Activated CD4-positive, alpha-beta T cell treated with anti-CD3 and anti-CD28 coated beads, Interleukin-2, amount 10 ng/mL, durations not matched to agents 7 days and 5 days (primary cell): ENCODE results near the gene ATP6V1B1. TPM values are rescaled to one million over a fixed set of nuclear protein-coding genes. Genes with fewer than 3 reads are reported as not detected.

Experiments
- CTCF ChIA-PET: fragments of 350-600 bp; sonication (Branson Sonifier 250); formaldehyde crosslinking; loops from one replicate; lab custom pipeline; 2021; ENCODE audit warnings: antibody characterized with exemption; lab: Charles Lee
- POLR2A ChIA-PET: fragments of 350-600 bp; sonication (Branson Sonifier 250); formaldehyde crosslinking; loops from one replicate; lab custom pipeline; 2021; ENCODE audit warnings: antibody characterized with exemption; lab: Charles Lee
- DNase-seq: peaks from one replicate; pipeline ENCODE4 v3.0.0-alpha.2; 2020
- H3K27ac Mint-ChIP-seq: one replicate; pipeline ENCODE4 v1.8.0; 2021; ENCODE audit warnings: mild to moderate bottlenecking, moderate library complexity, mixed read lengths
- H3K27me3 Mint-ChIP-seq: one replicate; pipeline ENCODE4 v1.8.0; 2021; ENCODE audit warnings: mixed read lengths
- H3K36me3 Mint-ChIP-seq: one replicate; pipeline ENCODE4 v1.8.0; 2021; ENCODE audit warnings: low read depth, mixed read lengths
- H3K4me1 Mint-ChIP-seq: one replicate; pipeline ENCODE4 v1.8.0; 2021; ENCODE audit warnings: mixed read lengths
- H3K4me3 Mint-ChIP-seq: one replicate; pipeline ENCODE4 v1.8.0; 2021; ENCODE audit warnings: mild to moderate bottlenecking, moderate library complexity, mixed read lengths
- H3K9me3 Mint-ChIP-seq: one replicate; pipeline ENCODE4 v1.8.0; 2021; ENCODE audit warnings: mixed read lengths
- total RNA-seq, 2 experiments: library from RNA; stranded (reverse); gene quantifications; one replicate each; pipeline ENCODE4 v1.2.3, GENCODE V29; 2021

The ATP6V1B1 gene
- total RNA-seq, 2 experiments from 2014 or later: not detected

DNA sequence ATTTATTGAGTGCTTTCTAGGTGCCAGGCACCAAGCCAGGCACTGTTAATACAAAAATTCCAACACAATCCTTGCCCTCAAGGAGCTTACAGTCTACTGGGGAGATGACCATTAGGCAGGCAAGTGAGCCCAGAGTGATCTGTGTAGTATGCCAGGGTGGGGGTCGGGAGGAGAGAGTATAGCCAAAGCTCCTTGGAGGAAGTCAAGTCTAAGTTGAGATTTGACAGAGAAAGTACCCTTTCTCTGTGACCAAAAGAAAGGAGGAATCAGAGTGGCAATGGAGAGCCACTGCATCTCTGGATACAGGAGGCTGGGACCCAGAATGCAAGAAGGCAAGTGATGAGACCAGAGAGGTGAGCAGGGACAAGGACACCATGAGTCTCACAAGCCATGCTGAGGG, 50.3 kb downstream of the ATP6V1B1 start:
- ChIA-PET CTCF (interaction anchor here (0.7 to 3.1 kb wide), 7 partner anchors 9 to 121 kb away, joined by 3 to 15 read pairs (median 3); partner anchors contain the start of gene TEX261), POLR2A (no interaction called here)
- peaks cover 26% of the 10 kb centered on the region for H3K36me3 Mint-ChIP-seq
- DNase-seq: no peak
- H3K9me3 Mint-ChIP-seq: no peaks in the 10 kb centered on the region
- H3K27ac Mint-ChIP-seq: peak overlapping the region; percentile 26
- H3K4me1 Mint-ChIP-seq: peaks cover 19% of the 10 kb centered on the region
- no peak overlapping the region for H3K4me3 Mint-ChIP-seq
- no peaks in the 10 kb centered on the region for H3K27me3 Mint-ChIP-seq

DNA sequence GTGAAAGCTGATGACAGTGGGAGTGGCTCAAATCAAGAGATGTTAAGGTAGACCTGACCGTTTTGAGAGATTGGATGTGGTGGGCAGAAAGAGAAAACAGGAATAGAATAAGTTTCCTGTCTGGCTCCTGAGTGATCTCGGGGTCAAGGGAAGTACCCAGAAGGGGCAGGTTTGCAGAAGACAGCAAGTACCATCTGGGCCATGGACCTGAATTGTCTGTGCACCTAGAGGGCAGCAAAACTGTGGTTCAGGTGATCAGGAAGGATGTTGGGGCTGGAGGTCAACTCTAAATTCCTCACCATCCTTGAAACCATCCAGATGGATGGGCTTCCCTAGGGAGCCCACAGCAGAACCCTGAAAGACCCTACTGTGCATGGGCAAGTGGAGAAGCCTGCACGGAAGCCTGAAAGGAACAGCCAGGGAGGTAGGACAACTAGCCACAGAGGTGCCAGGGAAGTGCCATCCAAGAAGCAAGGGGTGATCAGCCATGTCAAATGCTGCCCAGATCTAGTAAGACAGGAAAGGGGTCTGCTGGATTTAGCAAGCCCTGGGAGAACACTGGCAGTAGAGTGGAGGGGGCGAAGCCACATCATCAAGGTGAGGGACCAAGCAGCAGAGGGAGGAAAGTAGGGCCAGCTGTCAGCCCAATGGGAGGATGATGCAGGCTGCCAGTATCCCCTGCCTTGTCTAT, 50.9 kb downstream of the ATP6V1B1 start:
- CTCF ChIA-PET: interaction anchor here (0.9 kb wide), 2 partner anchors 16 to 22 kb away, joined by 3 read pairs; no protein-coding TSS in a partner anchor
- POLR2A ChIA-PET: no interaction called here
- H3K27me3 Mint-ChIP-seq: no peaks in the 10 kb centered on the region
- H3K4me1 Mint-ChIP-seq: peaks cover 22% of the 10 kb centered on the region
- no peaks in the 10 kb centered on the region for H3K9me3 Mint-ChIP-seq
- H3K27ac Mint-ChIP-seq: no peak overlapping the region
- no peak overlapping the region for H3K4me3 Mint-ChIP-seq
- no peak for DNase-seq
- H3K36me3 Mint-ChIP-seq: peaks cover 29% of the 10 kb centered on the region

DNA sequence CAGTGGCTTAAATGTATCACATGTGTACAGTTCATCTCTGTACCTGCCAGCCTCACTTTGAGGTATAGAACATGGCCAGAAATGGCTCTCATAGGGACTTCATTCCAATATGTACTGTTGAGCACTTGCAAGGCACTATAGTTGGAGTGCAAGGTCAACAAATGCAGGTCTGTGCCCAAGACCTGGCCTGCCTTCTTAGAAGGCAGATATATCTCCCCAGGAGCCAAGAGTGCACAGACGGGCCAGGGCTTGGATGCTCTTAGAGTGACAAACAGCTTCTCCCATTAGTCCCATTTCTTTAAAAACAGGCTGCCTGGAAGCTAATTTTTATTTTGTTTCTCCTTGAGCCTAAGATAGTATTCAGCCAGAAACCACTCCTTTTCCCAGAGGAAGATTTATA, 51.7 kb downstream of the ATP6V1B1 start:
- H3K9me3 Mint-ChIP-seq: no peaks in the 10 kb centered on the region
- H3K4me1 Mint-ChIP-seq: peaks cover 26% of the 10 kb centered on the region
- ChIA-PET CTCF (interaction anchor here (0.9 kb wide), 1 partner anchor 14 kb away, joined by 4 read pairs; no protein-coding TSS in a partner anchor), POLR2A (no interaction called here)
- H3K36me3 Mint-ChIP-seq: peaks cover 30% of the 10 kb centered on the region
- H3K27me3 Mint-ChIP-seq: no peaks in the 10 kb centered on the region
- DNase-seq: no peak
- no peak overlapping the region for H3K4me3 Mint-ChIP-seq
- H3K27ac Mint-ChIP-seq: no peak overlapping the region

DNA sequence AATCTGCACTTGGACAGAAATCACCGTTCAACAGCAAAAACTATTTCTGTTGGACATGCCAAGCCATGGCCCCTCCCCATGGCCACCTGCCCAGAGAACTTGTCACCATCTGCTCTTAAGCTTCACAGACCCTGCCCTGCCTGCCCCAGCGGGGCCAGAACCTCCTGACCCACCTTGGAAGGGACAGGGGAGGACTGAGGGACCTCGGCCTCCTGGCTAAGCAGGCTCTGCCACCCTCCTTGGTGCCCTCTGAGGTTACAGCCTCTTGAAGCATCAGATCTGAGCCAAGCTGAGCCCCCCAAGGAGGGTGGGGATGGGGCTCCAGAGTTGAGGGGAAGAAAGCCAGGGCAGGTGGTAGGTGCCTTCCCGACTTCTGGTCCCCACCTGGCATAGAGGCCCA, 52.5 kb downstream of the ATP6V1B1 start:
- no peak overlapping the region for H3K4me3 Mint-ChIP-seq
- CTCF ChIA-PET: interaction anchor here (0.9 kb wide), 1 partner anchor 13 kb away, joined by 4 read pairs; no protein-coding TSS in a partner anchor
- no peak overlapping the region for H3K27ac Mint-ChIP-seq
- POLR2A ChIA-PET: no interaction called here
- H3K36me3 Mint-ChIP-seq: peaks cover 32% of the 10 kb centered on the region
- no peak for DNase-seq
- H3K4me1 Mint-ChIP-seq: peaks cover 31% of the 10 kb centered on the region
- no peaks in the 10 kb centered on the region for H3K9me3 Mint-ChIP-seq
- H3K27me3 Mint-ChIP-seq: no peaks in the 10 kb centered on the region

DNA sequence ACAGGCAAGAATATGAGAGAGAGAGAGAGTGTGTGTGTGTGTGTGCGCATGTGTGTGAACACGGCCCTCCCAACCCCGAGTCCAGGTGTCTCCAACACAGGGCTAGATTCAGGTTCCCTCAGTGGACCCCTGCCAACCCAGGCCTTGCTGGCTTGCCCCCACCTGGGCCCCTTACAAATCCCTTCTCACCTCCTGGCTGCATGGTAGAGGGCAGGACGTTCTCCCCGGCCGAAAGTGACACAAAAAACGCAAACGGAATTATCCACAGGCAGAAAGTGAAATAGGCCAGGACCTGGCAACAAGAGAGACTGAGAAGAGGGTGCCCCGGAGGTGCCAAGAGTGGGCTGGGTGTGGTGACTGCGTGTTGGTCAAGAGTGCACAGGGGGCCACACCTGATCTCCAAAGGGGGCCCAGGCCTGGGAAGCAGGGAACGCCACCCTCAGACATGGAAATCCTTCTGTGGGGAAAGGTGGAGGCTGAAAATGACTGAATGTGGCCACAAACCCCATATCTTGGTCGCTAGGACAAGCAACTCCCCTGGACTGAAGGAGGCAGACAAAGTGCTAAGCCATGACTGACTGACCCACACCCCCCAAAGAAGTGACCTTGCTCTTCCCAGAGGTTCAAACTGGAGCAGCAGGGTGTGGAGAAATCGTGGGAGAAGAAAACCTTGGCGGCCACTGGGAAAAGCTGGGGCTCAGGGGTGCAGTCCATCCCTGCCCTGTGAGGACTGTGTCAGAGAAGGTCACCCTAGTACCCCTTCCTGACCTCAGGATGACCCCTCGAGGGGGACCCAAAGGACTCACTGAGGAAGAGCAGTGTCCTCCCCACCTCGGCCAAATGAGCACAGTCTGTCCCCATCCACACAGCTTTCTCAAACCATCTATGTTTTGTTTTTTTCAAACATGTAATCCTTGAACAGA, 53.3 kb downstream of the ATP6V1B1 start:
- H3K27ac Mint-ChIP-seq: no peak overlapping the region
- no peak for DNase-seq
- no peaks in the 10 kb centered on the region for H3K27me3 Mint-ChIP-seq
- H3K36me3 Mint-ChIP-seq: peaks cover 37% of the 10 kb centered on the region
- no peak overlapping the region for H3K4me3 Mint-ChIP-seq
- H3K9me3 Mint-ChIP-seq: no peaks in the 10 kb centered on the region
- ChIA-PET POLR2A (no interaction called here), CTCF (interaction anchor here (0.8 to 1.0 kb wide), 2 partner anchors 12 to 79 kb away, joined by 3 to 4 read pairs; partner anchors contain the start of gene NAGK)
- H3K4me1 Mint-ChIP-seq: peaks cover 39% of the 10 kb centered on the region

DNA sequence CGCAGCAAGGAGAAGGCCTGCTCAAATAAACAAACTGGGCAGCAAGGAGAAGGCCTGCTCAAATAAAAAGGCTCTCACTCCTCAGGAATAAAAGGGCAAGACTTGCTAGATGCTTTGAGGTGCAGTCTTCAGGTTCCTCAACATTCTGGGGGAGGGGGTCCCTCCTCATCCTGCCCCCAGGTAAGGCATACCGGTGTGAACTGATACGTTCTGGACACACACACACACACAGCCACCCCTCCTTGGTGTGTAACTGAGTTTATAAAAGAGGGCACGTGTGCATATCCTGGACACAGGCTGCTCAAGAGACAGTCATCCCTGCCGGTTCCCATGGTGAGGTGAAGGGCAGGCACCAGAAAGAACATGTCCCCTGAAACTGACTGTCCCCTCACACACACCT, 54.5 kb downstream of the ATP6V1B1 start:
- CTCF ChIA-PET: interaction anchor here (0.8 kb wide), 1 partner anchor 78 kb away, joined by 3 read pairs; the partner anchor contains the start of gene NAGK
- Mint-ChIP-seq H3K9me3 (no peaks in the 10 kb centered on the region), H3K4me3 (no peak overlapping the region)

DNA sequence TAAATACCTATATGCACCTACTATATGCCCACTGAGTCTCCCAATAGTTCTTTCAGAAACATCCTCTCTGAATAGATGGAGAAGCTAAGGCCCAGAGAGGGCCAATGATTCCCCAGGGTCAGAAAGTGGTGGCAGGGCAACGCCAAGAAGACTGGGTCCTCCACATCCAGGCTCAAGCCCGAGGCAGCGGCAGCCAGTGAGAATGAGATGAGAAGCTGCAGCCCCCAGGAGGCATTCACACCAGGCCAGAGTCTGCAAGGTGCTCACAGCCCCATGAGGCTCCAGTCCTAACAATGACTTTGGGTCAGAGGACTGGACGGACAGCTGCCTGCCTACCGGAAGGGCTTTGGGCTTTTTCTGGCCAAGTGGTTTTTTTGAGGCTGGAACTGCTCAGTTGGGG, 55.4 kb downstream of the ATP6V1B1 start:
- Mint-ChIP-seq H3K36me3 (peaks cover 33% of the 10 kb centered on the region), H3K27me3 (no peaks in the 10 kb centered on the region), H3K9me3 (no peaks in the 10 kb centered on the region), H3K27ac (no peak overlapping the region), H3K4me3 (no peak overlapping the region), H3K4me1 (peaks cover 29% of the 10 kb centered on the region)
- CTCF ChIA-PET: no interaction called here
- POLR2A ChIA-PET: no interaction called here
- DNase-seq: no peak

More for the DNA sequence above, 54.5 kb downstream of the ATP6V1B1 start:
- DNase-seq: no peak
- Mint-ChIP-seq H3K36me3 (peaks cover 38% of the 10 kb centered on the region), H3K27ac (no peak overlapping the region), H3K4me1 (peaks cover 29% of the 10 kb centered on the region), H3K27me3 (no peaks in the 10 kb centered on the region)
- POLR2A ChIA-PET: no interaction called here

DNA sequence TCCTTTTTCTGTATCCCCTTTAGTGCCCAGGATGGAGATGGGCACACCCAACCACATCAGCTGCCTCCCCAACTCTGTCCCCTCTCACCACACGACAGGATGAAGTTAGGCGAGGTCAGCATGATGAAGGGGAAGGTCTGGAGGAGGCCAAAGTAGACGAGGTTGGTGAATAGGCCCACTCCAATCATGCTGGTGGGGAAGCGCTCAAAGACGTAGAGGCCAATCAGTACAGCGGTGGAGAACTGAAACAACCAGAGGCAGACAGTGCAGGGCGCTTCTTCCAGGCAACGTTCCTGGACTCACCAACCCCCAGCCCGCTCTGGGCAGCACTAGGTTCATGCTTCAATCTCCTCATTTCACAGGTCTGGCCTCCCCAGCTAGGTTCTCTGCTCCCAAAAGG, 56.0 kb downstream of the ATP6V1B1 start:
- DNase-seq: no peak
- ChIA-PET POLR2A (no interaction called here), CTCF (interaction anchor here (1.7 kb wide), 1 partner anchor 10 kb away, joined by 9 read pairs; no protein-coding TSS in a partner anchor)
- H3K27me3 Mint-ChIP-seq: no peaks in the 10 kb centered on the region
- no peak overlapping the region for H3K4me3 Mint-ChIP-seq
- H3K36me3 Mint-ChIP-seq: peaks cover 29% of the 10 kb centered on the region
- H3K4me1 Mint-ChIP-seq: peaks cover 29% of the 10 kb centered on the region
- peak overlapping the region; percentile 31 for H3K27ac Mint-ChIP-seq
- H3K9me3 Mint-ChIP-seq: no peaks in the 10 kb centered on the region

DNA sequence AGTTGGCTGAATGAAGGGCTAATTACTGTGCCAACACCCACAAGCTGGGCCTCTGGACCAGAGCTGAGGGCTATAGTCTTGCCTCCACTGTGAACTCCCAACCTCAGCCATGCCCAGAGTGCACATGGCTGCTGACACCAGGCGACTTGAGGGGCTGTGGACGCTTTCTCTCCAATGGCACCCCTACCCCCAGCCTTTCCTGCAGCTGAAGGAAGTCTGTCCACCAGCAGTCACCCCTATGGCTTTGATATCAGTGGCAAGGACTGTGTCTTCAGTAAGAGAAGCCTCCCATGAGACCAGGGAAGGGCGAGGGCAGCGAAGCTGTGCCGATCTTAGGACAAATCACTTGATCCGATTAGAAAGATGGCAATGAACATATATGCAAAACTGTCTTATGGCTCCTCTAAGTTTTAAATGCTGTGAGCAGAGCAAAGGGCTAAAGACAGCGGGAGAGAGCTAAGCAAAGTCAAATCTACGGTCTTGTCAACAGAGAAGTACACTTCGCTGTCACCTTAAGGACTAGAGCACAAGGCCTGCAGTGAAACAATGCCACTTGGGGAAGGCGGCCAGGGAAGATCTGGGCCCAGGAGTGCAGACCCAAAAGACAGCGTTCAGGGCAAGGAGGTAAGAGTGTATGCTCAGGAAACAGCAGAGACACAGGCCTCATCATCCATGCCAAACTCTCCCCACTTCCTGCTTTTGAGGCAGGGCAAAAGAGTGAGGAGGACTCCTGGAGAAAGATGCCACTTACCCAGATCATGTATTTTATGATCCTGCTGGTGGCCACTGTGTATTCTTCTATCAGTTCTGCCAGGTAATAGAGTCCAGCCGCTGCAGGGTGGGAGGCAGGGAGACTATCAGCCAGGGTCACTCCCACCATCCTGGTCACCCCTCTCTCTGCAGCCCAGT, 57.5 kb downstream of the ATP6V1B1 start:
- DNase-seq: no peak
- peak overlapping the region; percentile 98 for H3K4me3 Mint-ChIP-seq
- H3K36me3 Mint-ChIP-seq: peaks cover 21% of the 10 kb centered on the region
- H3K4me1 Mint-ChIP-seq: peaks cover 29% of the 10 kb centered on the region
- H3K9me3 Mint-ChIP-seq: no peaks in the 10 kb centered on the region
- ChIA-PET CTCF (interaction anchor here (0.6 to 1.7 kb wide), 4 partner anchors 8 to 27 kb away, joined by 3 to 9 read pairs (median 4); partner anchors contain the start of gene ANKRD53), POLR2A (no interaction called here)
- H3K27me3 Mint-ChIP-seq: no peaks in the 10 kb centered on the region
- H3K27ac Mint-ChIP-seq: peak overlapping the region; percentile 96

DNA sequence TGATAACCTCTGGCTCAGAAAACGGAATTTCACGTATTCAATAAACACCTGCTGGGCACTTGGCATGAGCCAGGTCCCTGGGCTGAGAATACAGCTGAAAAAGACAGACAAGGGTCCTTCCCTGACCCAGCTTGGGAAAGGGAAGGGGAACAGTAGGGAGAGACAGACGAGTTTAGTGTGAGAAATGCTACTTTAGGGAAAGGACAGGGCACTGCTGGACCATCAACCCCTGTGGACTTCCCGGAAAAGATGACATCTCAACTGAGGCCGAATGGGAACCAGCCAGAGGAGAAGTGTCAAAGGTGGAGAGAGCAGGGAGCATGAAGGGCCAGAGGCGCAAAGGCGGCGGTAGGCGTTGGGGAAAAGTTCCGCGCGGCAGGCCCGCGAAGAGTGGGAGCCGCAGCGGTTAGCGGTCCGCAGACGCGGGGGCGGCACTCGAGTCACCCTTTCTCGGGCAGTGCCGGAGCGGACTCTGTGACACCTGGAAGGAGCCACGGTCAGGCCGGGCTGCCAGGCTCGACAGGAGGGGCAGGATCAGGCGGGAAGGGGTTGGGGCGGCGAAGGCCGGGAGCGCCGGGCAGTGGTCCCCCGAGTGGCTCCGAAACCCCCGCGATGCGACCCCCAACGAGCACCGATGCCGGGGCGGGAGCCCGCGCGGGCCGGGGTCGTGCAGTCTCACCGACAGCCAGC, 58.5 kb downstream of the ATP6V1B1 start:
- Mint-ChIP-seq H3K27ac (peak overlapping the region; percentile 96), H3K36me3 (peaks cover 15% of the 10 kb centered on the region), H3K9me3 (no peaks in the 10 kb centered on the region), H3K4me3 (peak overlapping the region; percentile 98), H3K27me3 (no peaks in the 10 kb centered on the region), H3K4me1 (peaks cover 35% of the 10 kb centered on the region)
- CTCF ChIA-PET: interaction anchor here (0.6 to 1.5 kb wide), 3 partner anchors 8 to 14 kb away, joined by 3 to 6 read pairs (median 3); no protein-coding TSS in a partner anchor
- POLR2A ChIA-PET: no interaction called here
- DNase-seq: peak; percentile 35

DNA sequence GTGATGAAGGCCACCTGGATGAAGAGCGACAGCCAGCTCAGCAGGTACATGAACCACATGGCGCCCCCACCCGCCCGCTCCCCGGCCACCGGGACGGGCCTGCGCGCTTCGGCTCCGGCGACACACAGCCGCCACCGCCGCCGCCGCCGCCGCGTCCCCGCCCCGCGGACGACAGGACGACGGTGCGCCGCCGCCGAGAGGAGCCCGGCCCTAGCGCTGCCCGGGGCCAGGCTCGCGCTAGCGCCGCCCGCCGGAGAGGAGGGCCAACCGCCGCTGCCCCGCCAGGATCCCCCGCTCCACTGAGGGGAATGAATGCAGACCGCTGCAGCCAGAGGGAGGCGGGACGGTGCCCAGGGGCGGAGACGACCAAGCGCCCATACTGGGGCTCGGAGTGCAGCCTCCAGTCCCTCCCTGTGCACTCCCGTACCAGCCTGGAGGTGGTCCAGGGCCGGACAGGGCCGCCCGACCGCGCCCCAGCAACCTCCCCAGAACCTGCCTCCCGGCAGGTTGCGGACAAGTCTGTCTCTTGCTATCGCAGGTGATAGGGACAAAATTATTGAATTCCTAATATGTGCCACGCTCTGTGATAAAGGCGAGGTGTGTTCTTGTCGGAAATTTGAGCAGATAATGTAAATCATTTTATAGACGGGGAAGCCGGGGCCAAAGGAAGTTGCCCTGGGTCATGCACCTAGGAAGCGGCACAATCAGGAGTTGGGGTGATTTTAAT, 59.2 kb downstream of the ATP6V1B1 start, which contains the start of gene TEX261:
TSS of gene TEX261 (minus strand) at position 175 of the 727 bp plus-strand sequence. CDS start at position 59, 116 bp downstream.
- H3K27ac Mint-ChIP-seq: peak within 1 kb of the TSS; percentile 96
- H3K4me3 Mint-ChIP-seq: peak within 1 kb of the TSS; percentile 98
- no peaks in the 10 kb centered on the region for H3K9me3 Mint-ChIP-seq
- H3K27me3 Mint-ChIP-seq: no peaks in the 10 kb centered on the region
- ChIA-PET POLR2A (no interaction called here), CTCF (interaction anchor here (0.6 to 1.5 kb wide), 3 partner anchors 9 to 15 kb away, joined by 3 to 6 read pairs (median 3); no protein-coding TSS in a partner anchor)
- peaks cover 15% of the 10 kb centered on the region for H3K36me3 Mint-ChIP-seq
- DNase-seq: peak; percentile 88
- H3K4me1 Mint-ChIP-seq: peaks cover 42% of the 10 kb centered on the region
